Measurements from ENCODE around the gene BCL11B.

BCL11B gene

GRCh38 chr14:99275222-99275584, 3.2 kb upstream of the BCL11B start:
- TF ChIP-seq ZFP3 (CRISPR knock-in tag; IDR thresholded peaks at IDR 0.05): no peak
- no peak for TF ChIP-seq CSDC2 (CRISPR knock-in tag; IDR thresholded peaks at IDR 0.05)
- TF ChIP-seq ESRRG (CRISPR knock-in tag; IDR thresholded peaks at IDR 0.05): no peak
- TF ChIP-seq, protein P1, sequence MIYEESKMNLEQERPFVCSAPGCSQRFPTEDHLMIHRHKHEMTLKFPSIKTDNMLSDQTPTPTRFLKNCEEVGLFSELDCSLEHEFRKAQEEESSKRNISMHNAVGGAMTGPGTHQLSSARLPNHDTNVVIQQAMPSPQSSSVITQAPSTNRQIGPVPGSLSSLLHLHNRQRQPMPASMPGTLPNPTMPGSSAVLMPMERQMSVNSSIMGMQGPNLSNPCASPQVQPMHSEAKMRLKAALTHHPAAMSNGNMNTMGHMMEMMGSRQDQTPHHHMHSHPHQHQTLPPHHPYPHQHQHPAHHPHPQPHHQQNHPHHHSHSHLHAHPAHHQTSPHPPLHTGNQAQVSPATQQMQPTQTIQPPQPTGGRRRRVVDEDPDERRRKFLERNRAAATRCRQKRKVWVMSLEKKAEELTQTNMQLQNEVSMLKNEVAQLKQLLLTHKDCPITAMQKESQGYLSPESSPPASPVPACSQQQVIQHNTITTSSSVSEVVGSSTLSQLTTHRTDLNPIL (CRISPR knock-in tag; IDR thresholded peaks at IDR 0.05; ENCODE audit: low read depth): no peak
- no peak for TF ChIP-seq TSHZ2 (CRISPR knock-in tag; IDR thresholded peaks at IDR 0.05)
- TF ChIP-seq ISL1 (CRISPR knock-in tag; IDR thresholded peaks at IDR 0.05): no peak
- TF ChIP-seq ZNF565 (CRISPR knock-in tag; conservative IDR thresholded peaks at IDR 0.05; ENCODE audit: low read depth): no peak
- TF ChIP-seq TOX (CRISPR knock-in tag; IDR thresholded peaks at IDR 0.05; ENCODE audit: borderline replicate concordance): no peak
- TF ChIP-seq, protein P2, sequence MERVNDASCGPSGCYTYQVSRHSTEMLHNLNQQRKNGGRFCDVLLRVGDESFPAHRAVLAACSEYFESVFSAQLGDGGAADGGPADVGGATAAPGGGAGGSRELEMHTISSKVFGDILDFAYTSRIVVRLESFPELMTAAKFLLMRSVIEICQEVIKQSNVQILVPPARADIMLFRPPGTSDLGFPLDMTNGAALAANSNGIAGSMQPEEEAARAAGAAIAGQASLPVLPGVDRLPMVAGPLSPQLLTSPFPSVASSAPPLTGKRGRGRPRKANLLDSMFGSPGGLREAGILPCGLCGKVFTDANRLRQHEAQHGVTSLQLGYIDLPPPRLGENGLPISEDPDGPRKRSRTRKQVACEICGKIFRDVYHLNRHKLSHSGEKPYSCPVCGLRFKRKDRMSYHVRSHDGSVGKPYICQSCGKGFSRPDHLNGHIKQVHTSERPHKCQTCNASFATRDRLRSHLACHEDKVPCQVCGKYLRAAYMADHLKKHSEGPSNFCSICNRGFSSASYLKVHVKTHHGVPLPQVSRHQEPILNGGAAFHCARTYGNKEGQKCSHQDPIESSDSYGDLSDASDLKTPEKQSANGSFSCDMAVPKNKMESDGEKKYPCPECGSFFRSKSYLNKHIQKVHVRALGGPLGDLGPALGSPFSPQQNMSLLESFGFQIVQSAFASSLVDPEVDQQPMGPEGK (CRISPR knock-in tag; IDR thresholded peaks at IDR 0.05; ENCODE audit: borderline replicate concordance): no peak
- TF ChIP-seq ZNF8 (CRISPR knock-in tag; IDR thresholded peaks at IDR 0.05): no peak
- TF ChIP-seq ARNTL (CRISPR knock-in tag; IDR thresholded peaks at IDR 0.05; ENCODE audit: borderline replicate concordance, low read depth): no peak
- no peak for TF ChIP-seq ZNF70 (CRISPR knock-in tag; IDR thresholded peaks at IDR 0.05)
- no peak for TF ChIP-seq TCF4 (CRISPR knock-in tag; IDR thresholded peaks at IDR 0.05; ENCODE audit: borderline replicate concordance)
- TF ChIP-seq, protein P3, sequence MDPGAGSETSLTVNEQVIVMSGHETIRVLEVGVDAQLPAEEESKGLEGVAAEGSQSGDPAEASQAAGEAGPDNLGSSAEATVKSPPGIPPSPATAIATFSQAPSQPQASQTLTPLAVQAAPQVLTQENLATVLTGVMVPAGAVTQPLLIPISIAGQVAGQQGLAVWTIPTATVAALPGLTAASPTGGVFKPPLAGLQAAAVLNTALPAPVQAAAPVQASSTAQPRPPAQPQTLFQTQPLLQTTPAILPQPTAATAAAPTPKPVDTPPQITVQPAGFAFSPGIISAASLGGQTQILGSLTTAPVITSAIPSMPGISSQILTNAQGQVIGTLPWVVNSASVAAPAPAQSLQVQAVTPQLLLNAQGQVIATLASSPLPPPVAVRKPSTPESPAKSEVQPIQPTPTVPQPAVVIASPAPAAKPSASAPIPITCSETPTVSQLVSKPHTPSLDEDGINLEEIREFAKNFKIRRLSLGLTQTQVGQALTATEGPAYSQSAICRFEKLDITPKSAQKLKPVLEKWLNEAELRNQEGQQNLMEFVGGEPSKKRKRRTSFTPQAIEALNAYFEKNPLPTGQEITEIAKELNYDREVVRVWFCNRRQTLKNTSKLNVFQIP (CRISPR knock-in tag; IDR thresholded peaks at IDR 0.05; ENCODE audit: borderline replicate concordance, low read depth): no peak
- TF ChIP-seq OSR1 (CRISPR knock-in tag; IDR thresholded peaks at IDR 0.05): no peak
- no peak for TF ChIP-seq CSRNP3 (CRISPR knock-in tag; IDR thresholded peaks at IDR 0.05)
- TF ChIP-seq SNAI2 (CRISPR knock-in tag; IDR thresholded peaks at IDR 0.05): no peak
- no peak for TF ChIP-seq BACH2 (CRISPR knock-in tag; IDR thresholded peaks at IDR 0.05; ENCODE audit: borderline replicate concordance)
- ATAC-seq: no peak

GRCh38 chr14:99274346-99275221, 2.6 kb upstream of the BCL11B start:
- peak; percentile 66 for ATAC-seq
- TF ChIP-seq PPARA (CRISPR knock-in tag; IDR thresholded peaks at IDR 0.05; ENCODE audit: borderline replicate concordance) (no peak), ISL1 (CRISPR knock-in tag; IDR thresholded peaks at IDR 0.05) (no peak), RARB (CRISPR knock-in tag; IDR thresholded peaks at IDR 0.05) (no peak), ZNF8 (CRISPR knock-in tag; IDR thresholded peaks at IDR 0.05) (no peak), TOX (CRISPR knock-in tag; IDR thresholded peaks at IDR 0.05; ENCODE audit: borderline replicate concordance) (no peak), ARNTL (CRISPR knock-in tag; IDR thresholded peaks at IDR 0.05; ENCODE audit: borderline replicate concordance, low read depth) (no peak), CSDC2 (CRISPR knock-in tag; IDR thresholded peaks at IDR 0.05) (no peak), OSR1 (CRISPR knock-in tag; IDR thresholded peaks at IDR 0.05) (no peak), TSHZ2 (CRISPR knock-in tag; IDR thresholded peaks at IDR 0.05) (no peak), GLIS3 (CRISPR knock-in tag; IDR thresholded peaks at IDR 0.05) (no peak), ZFP3 (CRISPR knock-in tag; IDR thresholded peaks at IDR 0.05) (no peak), ESRRG (CRISPR knock-in tag; IDR thresholded peaks at IDR 0.05) (no peak), ZFP30 (CRISPR knock-in tag; IDR thresholded peaks at IDR 0.05) (no peak)
- TF ChIP-seq, protein P1 (CRISPR knock-in tag; IDR thresholded peaks at IDR 0.05; ENCODE audit: low read depth): no peak
- TF ChIP-seq, protein P2 (CRISPR knock-in tag; IDR thresholded peaks at IDR 0.05; ENCODE audit: borderline replicate concordance): no peak
